Measurements from ENCODE around the gene TCF12.

DNA sequence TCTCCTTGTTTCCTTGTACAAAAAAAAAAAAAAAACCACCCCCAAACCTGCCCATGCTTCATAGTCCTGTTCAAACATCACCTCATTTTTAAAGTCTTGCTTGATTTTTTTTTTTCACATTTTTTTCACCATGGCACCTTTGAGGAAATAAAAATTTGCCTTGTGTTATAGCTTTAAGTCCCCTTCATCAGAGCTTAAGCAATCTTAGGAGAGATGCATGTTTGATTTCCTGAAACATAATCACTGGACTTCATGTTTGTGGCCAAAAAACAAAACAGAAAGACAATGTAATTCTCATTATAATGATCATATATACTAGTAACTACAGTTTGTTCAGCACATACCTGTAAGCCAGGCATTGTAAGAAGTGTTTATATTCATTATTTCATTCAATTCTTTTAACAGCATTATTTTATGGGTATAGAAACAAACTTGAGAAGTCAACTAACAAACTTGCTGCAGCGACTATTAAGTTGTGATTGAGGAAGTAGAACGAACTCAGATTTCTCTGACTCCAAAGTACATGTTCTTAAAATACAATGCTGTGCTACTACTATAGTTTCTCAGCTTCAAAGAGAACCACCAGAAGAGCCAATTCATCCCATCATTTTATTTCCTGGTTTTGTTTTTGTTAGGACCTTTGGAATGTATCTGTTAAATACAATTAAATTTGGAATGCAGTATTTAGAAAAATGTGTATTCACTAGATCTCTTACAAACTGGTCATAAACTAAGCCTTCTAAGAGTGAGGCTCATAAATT lies 203.8 kb downstream of the TCF12 start:
- TF ChIP-seq, protein P1, sequence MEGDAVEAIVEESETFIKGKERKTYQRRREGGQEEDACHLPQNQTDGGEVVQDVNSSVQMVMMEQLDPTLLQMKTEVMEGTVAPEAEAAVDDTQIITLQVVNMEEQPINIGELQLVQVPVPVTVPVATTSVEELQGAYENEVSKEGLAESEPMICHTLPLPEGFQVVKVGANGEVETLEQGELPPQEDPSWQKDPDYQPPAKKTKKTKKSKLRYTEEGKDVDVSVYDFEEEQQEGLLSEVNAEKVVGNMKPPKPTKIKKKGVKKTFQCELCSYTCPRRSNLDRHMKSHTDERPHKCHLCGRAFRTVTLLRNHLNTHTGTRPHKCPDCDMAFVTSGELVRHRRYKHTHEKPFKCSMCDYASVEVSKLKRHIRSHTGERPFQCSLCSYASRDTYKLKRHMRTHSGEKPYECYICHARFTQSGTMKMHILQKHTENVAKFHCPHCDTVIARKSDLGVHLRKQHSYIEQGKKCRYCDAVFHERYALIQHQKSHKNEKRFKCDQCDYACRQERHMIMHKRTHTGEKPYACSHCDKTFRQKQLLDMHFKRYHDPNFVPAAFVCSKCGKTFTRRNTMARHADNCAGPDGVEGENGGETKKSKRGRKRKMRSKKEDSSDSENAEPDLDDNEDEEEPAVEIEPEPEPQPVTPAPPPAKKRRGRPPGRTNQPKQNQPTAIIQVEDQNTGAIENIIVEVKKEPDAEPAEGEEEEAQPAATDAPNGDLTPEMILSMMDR (IDR thresholded peaks at IDR 0.05) = no peak
- no peak for TF ChIP-seq EZH2 (IDR thresholded peaks at IDR 0.05)
